Cerebellar cortex (tissue), 1 donor: ENCODE measurements around the gene PDHA1.
A peak's percentile ranks its signal among the peaks of the same experiment; 100 is the strongest.

Experiments
- DNase-seq: peaks from one replicate; pipeline ENCODE4 v3.0.0-alpha.2; 2015; ENCODE audit warnings: low spot score

Gene PDHA1

DNA sequence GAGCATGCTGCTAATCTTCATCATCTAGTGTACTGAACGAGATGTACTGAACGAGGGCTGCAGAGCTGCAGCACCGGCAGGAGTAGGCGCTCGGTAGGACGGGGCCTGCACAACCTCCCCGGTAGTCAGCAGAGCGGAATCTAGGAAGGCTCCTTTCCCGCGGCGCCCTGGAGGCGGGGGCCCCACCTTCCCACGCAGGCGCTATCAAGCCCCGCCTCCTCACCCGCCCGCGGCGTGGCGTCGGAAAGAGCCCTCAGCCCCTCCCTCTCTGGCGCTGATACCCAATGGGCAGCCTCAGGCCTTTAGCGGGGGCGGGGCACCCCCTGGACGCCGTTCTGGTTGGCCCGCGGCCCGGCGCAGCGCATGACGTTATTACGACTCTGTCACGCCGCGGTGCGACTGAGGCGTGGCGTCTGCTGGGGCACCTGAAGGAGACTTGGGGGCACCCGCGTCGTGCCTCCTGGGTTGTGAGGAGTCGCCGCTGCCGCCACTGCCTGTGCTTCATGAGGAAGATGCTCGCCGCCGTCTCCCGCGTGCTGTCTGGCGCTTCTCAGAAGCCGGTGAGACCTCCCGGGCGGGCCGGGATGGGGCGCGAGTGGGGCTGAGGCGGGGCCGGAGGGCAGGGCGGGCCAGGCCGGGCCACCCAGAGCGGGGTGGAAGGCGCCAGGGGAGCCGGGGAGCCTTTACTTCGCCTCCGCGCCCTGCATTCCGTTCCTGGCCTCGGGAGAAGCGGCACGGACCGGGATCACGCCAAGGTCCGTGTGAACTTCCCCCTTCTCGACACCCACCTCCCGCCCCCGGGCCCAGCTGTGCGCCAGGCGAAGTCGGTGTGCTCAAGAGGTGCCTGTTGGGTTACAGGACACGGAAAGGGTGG lies at the start of gene PDHA1:
TSS of gene PDHA1 (plus strand) at position 393 of the 874 bp plus-strand sequence. CDS start at position 504, 111 bp downstream.
- peak; percentile 93 for DNase-seq

DNA sequence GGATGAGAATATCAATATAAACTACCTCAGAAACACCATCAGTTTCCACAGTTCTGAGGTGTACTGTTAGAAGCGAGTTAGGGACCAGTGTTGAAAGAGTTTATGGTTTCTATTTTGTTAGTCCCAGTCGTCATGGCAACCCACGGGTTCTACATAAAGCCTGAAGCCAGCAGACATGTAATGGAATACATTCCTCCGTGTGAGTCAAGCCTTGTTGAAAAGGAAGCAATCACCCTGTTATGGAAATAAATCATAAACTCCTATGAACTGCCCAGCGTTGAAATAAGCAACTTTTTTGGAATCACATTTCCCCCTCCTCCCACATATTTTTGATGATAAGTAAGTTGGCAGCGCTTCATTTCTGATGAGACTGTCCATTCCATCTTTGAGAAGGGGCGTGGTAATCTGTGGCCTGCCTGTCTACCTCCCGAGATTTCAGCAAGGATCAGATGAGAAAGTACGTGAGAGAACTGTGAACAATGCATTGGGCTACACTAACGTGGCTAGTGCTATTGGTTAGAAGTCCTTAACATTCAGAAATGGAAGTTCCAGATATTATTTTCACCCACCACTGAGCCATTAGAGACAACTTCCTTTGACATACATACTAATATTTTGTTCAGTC lies 40.4 kb upstream of the PDHA1 start:
- no peak for DNase-seq

DNA sequence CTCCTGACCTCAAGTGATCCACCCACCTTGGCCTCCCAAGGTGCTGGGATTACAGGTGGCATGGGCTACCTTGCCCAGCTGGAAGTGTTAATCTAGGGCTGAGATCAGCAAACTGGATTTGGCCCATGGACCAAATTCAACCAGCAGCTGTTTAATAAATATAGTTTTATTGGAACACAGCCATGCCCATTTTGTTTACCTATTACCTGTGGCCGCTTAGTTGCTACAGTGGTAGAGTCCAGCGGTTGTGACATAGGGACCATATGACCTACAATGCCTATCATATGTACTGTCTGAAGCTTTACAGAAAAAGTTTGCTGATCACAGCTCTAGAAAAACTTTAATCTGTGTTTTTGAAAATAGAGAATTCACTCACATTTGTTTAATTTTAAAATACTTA lies 17.2 kb upstream of the PDHA1 start:
- DNase-seq: no peak

DNA sequence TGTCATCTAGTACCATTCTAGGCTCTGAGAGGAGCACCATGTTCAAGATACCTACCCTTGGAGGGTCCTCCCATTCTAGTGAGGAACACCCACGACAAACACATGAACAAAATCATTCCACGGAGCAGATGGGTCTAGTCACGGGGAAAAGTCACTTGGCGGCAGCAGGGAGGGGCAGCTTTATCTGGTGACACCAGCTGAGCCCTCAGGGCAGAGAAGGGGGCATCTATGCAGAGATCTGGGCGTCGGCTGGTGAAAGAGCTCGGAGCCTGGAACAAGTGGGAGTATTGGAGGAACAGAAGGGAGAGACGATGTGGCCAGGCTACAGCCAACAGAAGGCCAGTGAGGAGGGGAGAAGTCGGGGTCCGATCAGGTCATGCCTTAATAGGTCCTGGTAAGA lies 11.9 kb upstream of the PDHA1 start:
- no peak for DNase-seq

DNA sequence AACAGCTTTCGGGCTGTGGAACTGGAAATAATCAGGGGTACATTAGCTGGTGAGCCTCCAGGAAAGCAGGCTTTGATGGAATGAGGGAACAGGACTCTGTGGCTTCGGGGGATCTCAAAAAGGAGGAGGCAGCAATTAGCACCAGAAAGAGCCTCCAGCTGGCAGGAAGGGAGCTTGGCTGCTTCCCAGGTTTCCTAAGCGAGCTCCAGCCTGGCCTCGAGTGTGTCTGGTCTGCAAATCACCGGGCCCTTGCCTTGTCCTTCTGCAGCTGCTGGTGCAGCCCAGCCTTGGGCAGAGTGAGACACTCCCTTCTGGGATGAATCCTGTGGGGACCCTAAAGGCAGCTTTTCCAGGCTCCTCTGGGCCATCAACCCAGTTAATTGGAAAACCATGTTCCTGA lies 10.7 kb upstream of the PDHA1 start:
- DNase-seq: peak; percentile 57

DNA sequence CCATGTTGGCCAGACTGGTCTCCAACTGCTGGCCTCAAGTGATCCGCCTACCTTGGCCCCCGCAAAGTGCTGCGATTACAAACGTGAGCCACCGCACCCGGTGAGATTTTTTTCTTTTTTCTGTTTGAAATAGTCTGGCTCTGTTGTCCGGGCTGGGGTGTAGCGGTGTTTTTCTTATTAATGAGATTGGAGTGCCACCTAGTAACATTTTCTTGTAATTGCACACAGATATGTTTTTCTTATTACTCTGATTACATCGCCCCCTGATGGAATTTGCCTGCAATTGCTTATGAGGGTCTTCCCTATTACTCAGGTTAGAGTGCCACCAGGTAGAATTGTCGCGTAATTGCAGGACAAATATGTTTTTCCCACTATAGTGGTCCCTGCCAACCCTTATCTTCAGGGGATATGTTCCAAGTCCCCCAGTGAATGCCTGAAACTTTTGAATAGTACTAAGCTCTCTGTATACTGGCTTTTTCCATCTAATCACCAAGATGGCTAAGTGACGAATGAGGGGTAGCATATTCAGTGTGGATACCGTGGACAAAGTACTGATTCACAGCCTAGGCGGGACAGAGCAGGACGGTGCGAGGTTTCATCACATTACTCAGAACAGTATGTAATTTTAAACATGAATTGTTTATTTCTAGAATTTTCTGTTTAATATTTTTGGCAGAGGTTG lies 8.6 kb upstream of the PDHA1 start:
- peak; percentile 42 for DNase-seq

DNA sequence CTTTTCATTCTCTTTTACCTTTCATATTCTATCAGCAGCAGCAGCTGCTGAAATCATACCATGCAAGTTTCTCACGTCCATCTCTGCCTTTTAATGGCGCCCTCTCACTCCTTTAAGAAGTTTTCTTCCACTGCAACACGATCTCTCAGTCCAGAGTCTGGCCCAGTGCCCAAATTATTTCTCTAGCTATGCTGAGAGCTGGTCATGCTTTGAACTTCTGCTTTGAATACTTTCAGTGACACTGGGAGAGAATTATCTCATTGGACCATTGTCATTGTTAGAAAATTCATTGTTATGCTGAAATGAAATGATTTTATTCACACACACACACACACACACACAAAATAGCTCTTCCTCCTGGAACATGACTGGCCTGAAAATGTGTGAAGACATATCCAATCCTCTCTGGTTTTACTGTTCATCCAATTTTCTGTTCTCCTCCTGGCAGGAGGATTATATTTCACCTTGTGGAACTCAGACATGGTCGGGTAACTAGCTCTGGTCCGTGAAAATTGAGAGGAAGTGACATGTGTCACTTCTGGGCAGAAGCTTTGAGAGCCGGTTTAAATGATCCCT lies 1.3 kb upstream of the PDHA1 start:
- DNase-seq: peak; percentile 15

DNA sequence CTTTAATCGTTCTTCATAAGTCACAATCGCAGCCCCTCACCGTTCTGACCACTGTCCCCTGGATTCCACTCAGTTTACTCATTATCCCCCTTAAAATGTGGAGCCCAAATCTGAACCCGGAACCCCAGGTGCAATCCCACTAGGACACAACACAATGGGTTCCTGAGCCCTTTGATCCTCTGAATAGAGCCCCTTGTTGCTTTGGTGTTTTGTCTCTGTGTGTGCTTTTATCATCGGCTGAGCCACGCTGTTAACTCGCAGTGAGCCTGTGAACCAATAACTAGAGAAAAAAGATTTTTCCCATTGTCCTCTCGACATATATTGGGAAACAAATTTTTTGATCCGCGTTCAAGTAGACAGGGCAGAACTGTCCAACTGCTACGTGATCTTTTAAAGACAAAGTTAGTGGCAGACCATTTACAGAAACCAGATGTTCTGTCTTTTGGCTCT lies 617 bp upstream of the PDHA1 start:
- no peak for DNase-seq

DNA sequence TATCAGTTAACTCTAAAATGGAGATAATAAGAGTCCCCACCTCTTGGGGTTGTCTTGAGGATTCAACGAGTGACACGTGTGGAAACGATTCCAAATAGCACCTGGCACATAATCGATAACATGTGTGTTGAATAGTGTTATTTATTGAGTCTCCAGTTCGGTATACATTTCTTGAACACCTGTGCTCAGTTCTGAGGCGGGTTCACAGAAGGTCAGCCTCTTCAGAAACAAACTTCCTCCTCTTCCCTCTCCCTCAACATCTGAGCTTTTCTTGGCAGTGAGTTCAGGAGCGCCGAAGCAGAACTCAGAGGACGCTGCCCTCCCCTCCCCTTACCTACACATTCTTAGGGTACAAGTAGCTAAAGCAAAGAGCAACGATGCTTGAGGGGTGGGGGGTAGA lies 934 bp downstream of the PDHA1 start:
- DNase-seq: no peak

DNA sequence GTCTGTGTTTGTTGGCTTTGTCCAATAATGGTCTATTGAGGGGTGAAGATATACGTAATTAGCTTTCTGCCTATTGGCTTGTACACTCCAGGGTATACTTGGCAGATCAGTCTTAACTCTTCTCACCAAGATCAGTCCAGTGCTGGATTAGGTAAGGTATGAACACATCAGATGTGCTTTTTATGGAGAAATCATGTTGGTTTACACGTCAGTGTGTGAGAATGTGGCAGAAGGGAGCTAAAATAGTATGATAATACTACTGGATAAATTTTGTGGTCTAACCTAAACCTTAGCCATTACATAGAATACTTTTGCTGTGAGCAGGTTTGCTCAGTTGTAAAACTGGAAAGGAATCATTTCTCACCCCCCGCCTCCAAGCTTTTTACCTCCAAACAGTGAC lies 4.2 kb downstream of the PDHA1 start:
- DNase-seq: no peak

DNA sequence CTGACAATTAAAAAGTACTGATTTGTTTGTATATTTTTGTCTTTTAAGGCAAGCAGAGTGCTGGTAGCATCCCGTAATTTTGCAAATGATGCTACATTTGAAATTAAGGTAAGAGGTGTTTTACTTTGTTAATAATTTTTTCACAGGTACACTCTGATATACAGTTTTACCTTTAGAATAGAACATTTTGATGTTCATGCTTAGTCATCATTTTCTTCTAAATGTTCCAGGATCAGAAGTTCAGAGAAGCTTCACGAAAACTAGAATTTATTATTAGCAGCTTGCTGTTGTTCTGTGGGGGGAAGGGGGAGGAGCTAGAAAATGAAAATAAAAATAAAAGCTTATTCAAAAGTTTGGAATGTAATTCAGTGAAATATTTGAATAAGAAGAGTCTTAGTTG lies 5.5 kb downstream of the PDHA1 start:
- no peak for DNase-seq

DNA sequence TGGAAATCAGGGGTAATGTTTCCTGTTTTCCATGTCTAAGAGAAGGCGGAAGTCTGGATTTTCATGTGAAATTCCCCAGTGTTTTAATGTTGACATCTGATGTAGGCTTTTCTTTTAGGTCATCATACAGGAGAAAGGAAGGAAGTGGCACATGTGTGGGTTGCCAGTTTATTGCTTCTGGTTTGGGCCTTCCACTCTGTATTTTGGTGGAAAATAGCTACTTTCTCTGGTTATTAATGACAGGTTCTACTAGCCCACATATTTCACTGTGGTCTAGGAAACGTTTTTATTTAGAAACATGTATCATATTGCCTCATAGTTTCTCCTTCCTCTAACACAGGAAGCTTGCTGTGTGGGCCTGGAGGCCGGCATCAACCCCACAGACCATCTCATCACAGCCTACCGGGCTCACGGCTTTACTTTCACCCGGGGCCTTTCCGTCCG lies 7.2 kb downstream of the PDHA1 start:
- no peak for DNase-seq

DNA sequence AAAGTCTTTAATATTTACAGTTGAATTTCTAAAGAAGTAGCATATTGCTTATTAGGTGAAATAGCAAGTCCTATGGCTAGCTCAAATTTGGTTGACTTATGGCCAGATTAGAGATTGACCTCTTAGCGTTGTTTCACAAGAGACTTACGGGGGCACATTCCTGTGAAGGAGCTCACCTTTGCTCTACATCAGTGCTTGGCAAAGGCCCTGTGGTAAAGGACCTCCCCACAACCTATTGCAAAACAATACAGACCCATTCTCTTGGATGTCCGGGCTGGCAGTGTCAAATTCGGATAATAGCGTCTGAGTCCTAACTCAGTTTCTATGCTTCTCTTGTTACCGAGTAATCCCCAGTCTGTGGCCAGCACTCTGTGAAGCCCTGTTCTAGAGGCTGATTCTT lies 10.9 kb downstream of the PDHA1 start:
- DNase-seq: no peak

DNA sequence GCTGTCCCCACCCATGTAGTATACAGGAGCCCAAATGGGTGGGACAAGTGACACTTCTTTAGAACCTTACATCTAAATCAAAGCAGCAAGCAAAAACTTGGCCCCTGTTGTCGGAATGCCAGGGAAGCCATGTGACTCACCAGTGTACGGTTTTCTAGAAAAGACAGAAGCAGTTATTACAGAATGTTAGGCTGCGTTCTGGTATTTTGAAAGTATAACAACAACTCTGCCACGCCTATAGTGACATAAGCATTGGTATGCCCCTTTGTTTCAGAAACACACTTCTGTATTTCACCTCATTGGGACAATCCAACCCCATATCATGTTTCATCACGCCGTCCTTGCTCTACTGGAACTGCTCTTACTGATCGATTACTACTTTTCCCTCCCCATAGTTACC lies 14.8 kb downstream of the PDHA1 start:
- no peak for DNase-seq

DNA sequence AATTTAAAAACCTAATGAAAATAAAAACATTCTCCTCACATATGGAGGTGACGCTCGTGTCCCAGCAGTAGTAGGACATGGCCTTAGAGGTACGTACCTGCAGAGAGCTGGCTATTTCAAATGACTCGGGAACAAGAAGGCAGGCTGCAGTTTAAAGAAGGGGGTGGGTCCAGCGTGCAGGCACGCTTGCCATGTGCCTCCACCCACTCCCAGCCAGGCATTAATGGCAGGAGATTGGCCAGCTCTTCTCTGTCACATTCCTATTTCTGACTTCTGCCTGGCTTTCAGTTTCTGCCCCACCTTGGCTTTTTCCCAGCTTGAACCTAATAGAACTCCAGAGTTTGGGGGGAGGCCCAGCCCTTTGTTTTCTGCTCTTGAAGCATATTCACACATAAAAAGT lies 17.2 kb downstream of the PDHA1 start:
- no peak for DNase-seq

DNA sequence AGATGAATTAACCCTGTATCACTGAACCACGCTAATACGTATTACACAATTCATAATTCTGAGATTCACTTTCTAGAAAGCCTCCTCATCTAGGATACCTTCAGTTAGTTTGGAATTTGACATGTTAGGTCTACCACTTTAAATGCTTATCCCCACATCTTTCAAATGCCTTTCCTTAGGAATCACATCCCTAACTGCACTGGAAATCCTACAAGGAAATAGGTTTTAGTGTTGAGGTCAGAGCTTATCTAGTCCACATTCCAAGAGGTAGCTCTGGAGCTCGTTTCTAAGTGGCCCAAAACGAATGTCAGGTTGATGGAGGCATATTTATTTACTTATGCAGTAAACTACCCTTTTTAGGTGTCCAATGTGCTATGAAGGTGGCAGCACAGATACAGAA lies 18.0 kb downstream of the PDHA1 start:
- no peak for DNase-seq

DNA sequence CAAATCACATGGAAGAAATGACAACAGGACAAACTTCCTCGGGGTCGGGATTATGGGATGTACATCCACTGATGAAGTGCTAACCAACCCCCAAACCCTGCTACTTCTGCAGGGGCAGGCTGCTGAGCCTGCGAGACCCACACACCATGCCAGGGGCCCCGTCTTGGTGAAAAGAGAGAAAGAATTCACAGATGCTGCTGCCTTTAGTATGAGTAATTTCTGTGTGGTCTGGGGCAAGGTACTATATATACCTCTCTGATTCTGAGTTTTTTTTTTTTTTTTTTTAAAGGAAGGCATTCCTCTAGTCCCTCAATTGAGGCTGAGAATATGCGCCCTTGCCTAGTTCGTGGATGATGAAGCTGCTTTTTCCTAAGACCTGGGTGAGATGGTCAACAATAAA lies 24.8 kb downstream of the PDHA1 start:
- DNase-seq: no peak

DNA sequence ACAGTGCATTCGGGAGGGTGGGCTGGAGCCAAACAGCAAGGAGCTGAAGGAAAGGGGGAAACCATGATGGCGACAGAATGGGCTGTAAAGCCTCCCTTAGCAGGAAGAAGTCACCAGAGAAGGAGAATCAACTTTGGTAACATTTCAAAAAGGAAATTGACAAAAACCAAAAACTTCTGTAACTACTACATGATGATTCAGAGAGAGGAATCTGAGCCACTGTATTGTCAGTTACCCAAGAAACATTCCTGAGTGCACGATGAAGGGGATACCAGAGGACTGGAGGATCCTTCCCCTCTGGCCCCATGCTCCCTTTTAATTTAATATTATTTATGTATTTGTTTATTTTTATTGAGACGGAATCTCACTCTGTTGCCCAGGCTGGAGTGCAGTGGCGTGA lies 26.3 kb downstream of the PDHA1 start:
- no peak for DNase-seq

DNA sequence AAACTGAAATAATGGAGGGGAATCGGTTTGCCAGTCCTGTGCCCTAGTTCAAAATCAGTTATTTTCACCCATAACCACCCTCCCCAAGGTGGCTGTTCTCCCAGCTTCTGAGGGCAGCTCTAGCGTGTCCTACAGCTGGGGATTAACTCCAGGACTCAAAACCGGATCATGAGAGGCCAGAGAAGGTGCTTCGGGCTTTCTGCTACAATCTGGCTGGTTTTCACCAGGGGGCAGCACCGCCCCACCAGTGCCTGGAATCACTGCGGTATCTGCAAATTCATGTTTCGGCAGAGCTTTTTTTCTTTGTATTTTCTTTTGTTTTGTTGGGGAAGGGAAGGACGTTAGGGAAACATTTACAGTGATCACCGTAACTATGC lies 28.4 kb downstream of the PDHA1 start:
- DNase-seq: peak; percentile 54

DNA sequence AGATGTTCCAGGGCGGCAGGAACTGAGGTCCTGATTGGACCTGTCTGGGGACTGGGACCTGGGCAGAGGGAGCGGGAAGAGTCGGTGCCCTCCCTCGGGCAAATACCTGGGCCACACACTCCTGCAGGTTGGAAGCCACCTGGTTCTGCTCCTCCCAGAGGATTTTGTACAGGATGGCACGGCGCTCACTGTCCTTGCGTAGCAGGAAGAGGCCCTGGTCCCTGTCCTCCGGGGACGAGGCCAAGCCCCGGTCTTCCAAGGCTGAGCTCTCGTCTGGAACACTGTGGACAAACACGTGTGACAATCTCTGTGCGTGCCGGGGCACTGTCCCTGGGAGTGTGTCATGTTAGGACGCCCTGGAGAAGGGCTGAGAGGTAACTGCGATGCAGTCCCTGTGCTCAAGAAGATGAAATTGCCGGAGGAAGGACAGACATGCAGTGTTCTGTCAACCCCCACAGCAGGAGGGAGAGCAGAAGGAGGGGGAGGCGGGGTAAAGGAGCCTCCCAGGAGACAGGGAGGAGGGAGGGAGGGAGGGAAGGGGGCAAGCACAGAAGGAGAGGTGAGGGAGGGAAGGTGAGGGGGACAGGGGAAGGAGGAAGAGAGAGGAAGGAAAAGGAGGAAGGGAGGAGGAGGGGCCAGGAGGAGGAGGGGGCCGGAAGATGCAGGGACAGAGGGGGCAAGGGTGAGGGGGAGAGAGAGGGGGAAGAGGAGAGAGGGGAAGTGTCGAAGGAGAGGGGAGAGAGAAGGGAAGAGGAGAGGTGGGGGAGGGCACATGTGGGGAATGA lies 29.0 kb downstream of the PDHA1 start:
- peak; percentile 4 for DNase-seq

DNA sequence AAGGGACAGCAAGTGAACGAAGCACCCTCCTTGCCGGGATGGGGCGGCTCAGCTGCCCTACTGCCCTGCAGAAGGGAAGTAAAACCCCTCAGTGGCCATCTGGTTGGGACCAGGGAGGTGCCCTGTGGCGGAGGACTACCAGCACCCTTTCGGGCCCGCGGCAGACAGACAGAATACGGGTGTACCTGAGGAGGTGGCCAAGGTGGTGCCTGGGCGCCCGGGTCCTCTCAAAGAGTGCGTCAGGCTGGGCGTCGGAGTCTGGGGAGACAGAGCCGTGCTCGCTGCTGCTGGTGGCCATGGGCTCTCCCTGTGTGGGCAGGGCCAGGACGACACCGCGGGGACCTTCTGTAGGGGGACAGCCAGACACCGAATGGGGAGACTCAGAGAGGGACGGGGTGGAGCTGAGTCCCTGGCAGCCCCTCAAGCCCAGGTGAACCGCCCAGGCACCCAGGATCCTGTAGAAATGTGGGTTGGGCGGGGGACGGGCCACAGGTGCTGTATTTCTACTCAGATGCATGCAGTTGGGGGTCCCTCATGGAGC lies 29.7 kb downstream of the PDHA1 start:
- no peak for DNase-seq

DNA sequence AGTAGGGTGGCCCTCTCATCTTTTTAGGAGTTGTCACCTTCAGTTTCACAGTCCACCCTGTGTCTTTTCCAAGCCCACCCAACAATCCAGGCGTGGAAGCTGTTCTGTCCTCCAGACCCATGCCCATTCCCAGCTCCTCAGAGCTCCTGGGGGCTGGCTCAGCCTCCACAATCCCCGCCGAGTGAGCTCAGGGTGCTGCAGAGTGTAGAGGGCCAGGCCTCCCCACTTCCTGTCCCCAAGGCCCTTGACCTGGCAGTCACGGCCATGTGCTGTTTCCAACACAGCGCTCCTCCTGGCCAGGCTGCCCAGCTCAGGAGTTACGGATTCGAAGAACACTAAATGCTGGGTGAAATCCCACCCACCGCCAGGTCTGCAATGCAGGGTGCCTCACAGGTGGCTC lies 31.8 kb downstream of the PDHA1 start:
- DNase-seq: no peak
